ENCODE measurements around the gene NTM.

Gene NTM

GRCh38 chr11:131592152-131592551, 221.7 kb downstream of the NTM start:
- in situ Hi-C loops (cut with MboI; ENCODE audit: low sequenced_read_pairs), result no loop called here

GRCh38 chr11:131592734-131593133, 222.3 kb downstream of the NTM start:
- in situ Hi-C loops (cut with MboI; ENCODE audit: low sequenced_read_pairs), result no loop called here

GRCh38 chr11:131593301-131593700, 222.9 kb downstream of the NTM start:
- in situ Hi-C loops (cut with MboI; ENCODE audit: low sequenced_read_pairs), result no loop called here

- in situ Hi-C loops (cut with MboI; ENCODE audit: low sequenced_read_pairs), result no loop called here
Observed at GRCh38 chr11:131595797-131596196, 225.4 kb downstream of the NTM start.

- in situ Hi-C loops (cut with MboI; ENCODE audit: low sequenced_read_pairs), result no loop called here
Observed at GRCh38 chr11:131597890-131598289, 227.5 kb downstream of the NTM start.

GRCh38 chr11:131598305-131598704, 227.9 kb downstream of the NTM start:
- in situ Hi-C loops (cut with MboI; ENCODE audit: low sequenced_read_pairs), result no loop called here

GRCh38 chr11:131599285-131599684, 228.9 kb downstream of the NTM start:
- in situ Hi-C loops (cut with MboI; ENCODE audit: low sequenced_read_pairs), result no loop called here

GRCh38 chr11:131600628-131601027, 230.2 kb downstream of the NTM start:
- in situ Hi-C loops (cut with MboI; ENCODE audit: low sequenced_read_pairs), result no loop called here

GRCh38 chr11:131601586-131601985, 231.2 kb downstream of the NTM start:
- in situ Hi-C loops (cut with MboI; ENCODE audit: low sequenced_read_pairs), result no loop called here

GRCh38 chr11:131602431-131602830, 232.0 kb downstream of the NTM start:
- in situ Hi-C loops (cut with MboI; ENCODE audit: low sequenced_read_pairs), result no loop called here

- in situ Hi-C loops (cut with MboI; ENCODE audit: low sequenced_read_pairs), result no loop called here
Observed at GRCh38 chr11:131606811-131607335, 236.5 kb downstream of the NTM start.

GRCh38 chr11:131609337-131609736, 238.9 kb downstream of the NTM start:
- in situ Hi-C loops (cut with MboI; ENCODE audit: low sequenced_read_pairs), result no loop called here

- in situ Hi-C loops (cut with MboI; ENCODE audit: low sequenced_read_pairs), result no loop called here
Observed at GRCh38 chr11:131609921-131610320, 239.5 kb downstream of the NTM start.

- in situ Hi-C loops (cut with MboI; ENCODE audit: low sequenced_read_pairs), result no loop called here
Observed at GRCh38 chr11:131611322-131611721, 240.9 kb downstream of the NTM start.

GRCh38 chr11:131612533-131612932, 242.1 kb downstream of the NTM start:
- in situ Hi-C loops (cut with MboI; ENCODE audit: low sequenced_read_pairs), result no loop called here

- in situ Hi-C loops (cut with MboI; ENCODE audit: low sequenced_read_pairs), result no loop called here
Observed at GRCh38 chr11:131614631-131615030, 244.2 kb downstream of the NTM start.

GRCh38 chr11:131615611-131616010, 245.2 kb downstream of the NTM start:
- in situ Hi-C loops (cut with MboI; ENCODE audit: low sequenced_read_pairs), result no loop called here

- in situ Hi-C loops (cut with MboI; ENCODE audit: low sequenced_read_pairs), result no loop called here
Observed at GRCh38 chr11:131616481-131617140, 246.2 kb downstream of the NTM start.

GRCh38 chr11:131618201-131618600, 247.8 kb downstream of the NTM start:
- in situ Hi-C loops (cut with MboI; ENCODE audit: low sequenced_read_pairs), result no loop called here

GRCh38 chr11:131622193-131622592, 251.8 kb downstream of the NTM start:
- in situ Hi-C loops (cut with MboI; ENCODE audit: low sequenced_read_pairs), result no loop called here

- in situ Hi-C loops (cut with MboI; ENCODE audit: low sequenced_read_pairs), result no loop called here
Observed at GRCh38 chr11:131624531-131624930, 254.1 kb downstream of the NTM start.

GRCh38 chr11:131626788-131627187, 256.4 kb downstream of the NTM start:
- in situ Hi-C loops (cut with MboI; ENCODE audit: low sequenced_read_pairs), result no loop called here

- in situ Hi-C loops (cut with MboI; ENCODE audit: low sequenced_read_pairs), result no loop called here
Observed at GRCh38 chr11:131628739-131629138, 258.3 kb downstream of the NTM start.

All from HL-60/S4 (cell line).